SK-N-SH (cell line): ENCODE results near the gene MAP4K4. TPM values are rescaled to one million over a fixed set of nuclear protein-coding genes. Genes with fewer than 3 reads are reported as not detected.

Experiments used
- CTCF ChIA-PET: fragments of 300-600, 350-600 bp; formaldehyde crosslinking; extraction: SDS; loops from one replicate; lab custom pipeline; 2021; lab: Yijun Ruan, JAX
- POLR2A ChIA-PET: fragments of 350-600 bp; sonication (Branson Sonifier 250); formaldehyde crosslinking; extraction: SDS; loops from one replicate; lab custom pipeline; 2020; ENCODE audit warnings: antibody characterized with exemption, inconsistent platforms; lab: Yijun Ruan, JAX
- DNase-seq: peaks from one replicate; pipeline ENCODE4 v3.0.0; 2012
- H2AFZ ChIP-seq: fragments of 200-600 bp; sonication (generic); 2 replicates; pipeline ENCODE4 v1.8.1; 2016; ENCODE audit warnings: antibody characterized with exemption, mild to moderate bottlenecking, low read depth
- H3F3A ChIP-seq: fragments of 200-600 bp; sonication (generic); replicated peaks from 2 replicates; pipeline ENCODE3; 2016; ENCODE audit warnings: antibody characterized with exemption, mild to moderate bottlenecking; ENCODE audit not compliant: insufficient read depth
- H3K27ac ChIP-seq, 2 experiments: fragments of 200-500 bp in 1 of 2; fragments of 200-600 bp in 1 of 2; sonication (Bioruptor generic) in 1 of 2; sonication (generic), shearing (Covaris generic) in 1 of 2; 2 replicates each; pipeline versions ENCODE4 v1.5.1 to v1.6.1; 2014 to 2016; ENCODE audit warnings: low read depth in 2 of 2, inconsistent platforms in 1 of 2, low read length in 1 of 2, mild to moderate bottlenecking in 1 of 2, mixed read lengths in 1 of 2
- H3K27me3 ChIP-seq: fragments of 200-600 bp; sonication (generic), shearing (Covaris generic); 2 replicates; pipeline ENCODE4 v1.6.1; 2016; ENCODE audit warnings: mixed run types; ENCODE audit not compliant: insufficient read depth
- H3K36me3 ChIP-seq, 2 experiments: fragments of 200-500 bp in 1 of 2; fragments of 200-600 bp in 1 of 2; sonication (Bioruptor generic) in 1 of 2; sonication (generic) in 1 of 2; replicated peaks in 1 of 2; 2 replicates each; pipeline versions ENCODE3 to v1.5.1; 2014 to 2016; ENCODE audit warnings: low read length in 1 of 2, mild to moderate bottlenecking in 1 of 2; ENCODE audit not compliant: insufficient read depth in 2 of 2, control insufficient read depth in 1 of 2
- H3K4me1 ChIP-seq, 2 experiments: fragments of 200-500 bp in 1 of 2; fragments of 200-600 bp in 1 of 2; sonication (Bioruptor generic) in 1 of 2; sonication (generic), shearing (Covaris generic) in 1 of 2; 2 replicates each; pipeline versions ENCODE4 v1.5.1 to v1.6.1; 2014 to 2016; ENCODE audit warnings: low read depth in 1 of 2, low read length in 1 of 2, mixed run types in 1 of 2; ENCODE audit not compliant: insufficient read depth in 2 of 2, control insufficient read depth in 1 of 2
- H3K4me2 ChIP-seq: fragments of 200-600 bp; sonication (generic), shearing (Covaris generic); 2 replicates; pipeline ENCODE4 v1.6.1; 2017; ENCODE audit warnings: mixed run types
- H3K4me3 ChIP-seq, 2 experiments: fragments of 200-500 bp in 1 of 2; fragments of 200-600 bp in 1 of 2; sonication (Bioruptor generic) in 1 of 2; sonication (generic), shearing (Covaris generic) in 1 of 2; 2 replicates each; pipeline versions ENCODE4 v1.5.1 to v1.8.1; 2014 to 2016; ENCODE audit warnings: low read depth in 2 of 2, inconsistent platforms in 1 of 2, low read length in 1 of 2, mild to moderate bottlenecking in 1 of 2, mixed read lengths in 1 of 2, moderate library complexity in 1 of 2
- H3K79me2 ChIP-seq: fragments of 200-600 bp; sonication (generic); 2 replicates; pipeline ENCODE4 v1.8.1; 2017; ENCODE audit warnings: mild to moderate bottlenecking; ENCODE audit not compliant: insufficient read depth
- H3K9ac ChIP-seq: fragments of 200-600 bp; sonication (generic); 2 replicates; pipeline ENCODE4 v1.6.1; 2017; ENCODE audit warnings: mixed run types
- H3K9me2 ChIP-seq: fragments of 200-600 bp; sonication (generic); 2 replicates; pipeline ENCODE4 v1.6.1; 2017; ENCODE audit warnings: mixed run types
- H3K9me3 ChIP-seq: fragments of 200-600 bp; sonication (generic); 2 replicates; pipeline ENCODE4 v1.6.1; 2017; ENCODE audit warnings: mixed run types, mild to moderate bottlenecking, moderate library complexity
- H4K20me1 ChIP-seq: fragments of 200-600 bp; sonication (generic); 2 replicates; pipeline ENCODE4 v1.6.1; 2017; ENCODE audit warnings: mild to moderate bottlenecking, mixed run types; ENCODE audit not compliant: insufficient read depth
- CHD2 ChIP-seq: fragments of 150-350 bp; IDR thresholded peaks from 2 replicates; pipeline ENCODE4 v1.6.1; 2018; ENCODE audit warnings: low read length; ENCODE audit not compliant: partially characterized antibody
- CTCF ChIP-seq: fragments of 200-600 bp; sonication (generic); IDR thresholded peaks from 2 replicates; pipeline ENCODE4 v1.6.1; 2017; ENCODE audit warnings: antibody characterized with exemption, mild to moderate bottlenecking, moderate library complexity
- FOSL2 ChIP-seq: IDR thresholded peaks from 2 replicates; pipeline ENCODE4 v1.4.0; 2012; ENCODE audit warnings: low read depth, mild to moderate bottlenecking, moderate library complexity, borderline replicate concordance
- GATA2 ChIP-seq: sonication (generic); formaldehyde crosslinking; IDR thresholded peaks from 2 replicates; pipeline ENCODE4 v1.5.0; 2020; ENCODE audit warnings: mild to moderate bottlenecking, missing genetic modification reagents
- MAX ChIP-seq: IDR thresholded peaks from 2 replicates; pipeline ENCODE4 v1.4.0; 2012; ENCODE audit warnings: low read depth
- MEF2A ChIP-seq: IDR thresholded peaks from 2 replicates; pipeline ENCODE4 v1.4.0; 2012; ENCODE audit warnings: low read depth, borderline replicate concordance
- MXI1 ChIP-seq: IDR thresholded peaks from 2 replicates; pipeline ENCODE4 v1.6.1; 2012; ENCODE audit warnings: mild to moderate bottlenecking, low read depth, low read length, improper control_type of control experiment
- POLR2AphosphoS5 ChIP-seq: IDR thresholded peaks from 2 replicates; pipeline ENCODE4 v1.6.1; 2012; ENCODE audit warnings: low read depth, low read length
- RAD21 ChIP-seq: IDR thresholded peaks from 2 replicates; pipeline ENCODE4 v1.6.1; 2012; ENCODE audit warnings: mild to moderate bottlenecking, low read length
- RCOR1 ChIP-seq: fragments of 150-350 bp; IDR thresholded peaks from 2 replicates; pipeline ENCODE4 v1.6.1; 2017; ENCODE audit warnings: antibody characterized with exemption, low read length
- SMC3 ChIP-seq: IDR thresholded peaks from 2 replicates; pipeline ENCODE4 v1.6.1; 2012; ENCODE audit warnings: low read depth, low read length, improper control_type of control experiment
- USF1 ChIP-seq: IDR thresholded peaks from 2 replicates; pipeline ENCODE4 v1.4.0; 2012; ENCODE audit warnings: low read depth, borderline replicate concordance
- USF2 ChIP-seq: fragments of 150-350 bp; IDR thresholded peaks from 2 replicates; pipeline ENCODE4 v1.6.1; 2017; ENCODE audit warnings: antibody characterized with exemption, low read length, low read depth, borderline replicate concordance
- YY1 ChIP-seq: IDR thresholded peaks from 2 replicates; pipeline ENCODE4 v1.4.0; 2012; ENCODE audit warnings: low read depth, mild to moderate bottlenecking
- WGBS: methylation state at CpG from one replicate; pipeline ENCODE4 v1.1.6; 2017; ENCODE audit warnings: low lambda C conversion rate; 5-methylcytosine and 5-hydroxymethylcytosine counted together
- polyA plus RNA-seq, 3 experiments: library from polyadenylated mRNA; depleted of rRNA; stranded (reverse); fragments of >200 nt; gene quantifications; 2 replicates each; pipeline ENCODE4 v1.2.3, GENCODE V29; 2012

The MAP4K4 gene
- polyA plus RNA-seq, 1 of the 3 experiments (the other 2 are of a cell fraction): 72.9 TPM

- Histone ChIP-seq H3K9me3 (no peaks in the 10 kb centered on the region), H2AFZ (no peak overlapping the region), H3K4me2 (peak overlapping the region; percentile 56)
- no peak for DNase-seq
- TF ChIP-seq MEF2A: no peak
- no peak for TF ChIP-seq POLR2AphosphoS5
- TF ChIP-seq RCOR1: no peak
- no peak for TF ChIP-seq CHD2
- no peak for TF ChIP-seq RAD21
- TF ChIP-seq FOSL2: no peak
- no peak for TF ChIP-seq CTCF
- TF ChIP-seq USF2: no peak
- TF ChIP-seq USF1: no peak
- TF ChIP-seq SMC3: no peak
- TF ChIP-seq YY1: no peak
- no peak for TF ChIP-seq GATA2
- no peak for TF ChIP-seq MXI1
- TF ChIP-seq MAX: no peak
- TF ChIP-seq, all 33 proteins: peak for 0
- ChIA-PET POLR2A (no interaction called here), CTCF (interaction anchor here (0.6 to 1.5 kb wide), 6 partner anchors 9 to 121 kb away, joined by 3 to 5 read pairs (median 4); no protein-coding TSS in a partner anchor)
- peaks cover 0 to 3% of the 10 kb centered on the region in 2 experiments for H3K36me3 ChIP-seq
- H4K20me1 ChIP-seq: peaks cover 77% of the 10 kb centered on the region
- H3K4me1 ChIP-seq: peaks cover 28 to 53% of the 10 kb centered on the region in 2 experiments
- peak overlapping the region; percentile 10; the same call in 1 of the 2 replicates for H3K9ac ChIP-seq
- peaks cover 3% of the 10 kb centered on the region for H3F3A ChIP-seq
- no peak overlapping the region for H3K4me3 ChIP-seq
- WGBS: 37% methylated on average over 3 of the region's 3 CpGs
- H3K79me2 ChIP-seq: peaks cover 92% of the 10 kb centered on the region
- H3K27me3 ChIP-seq: no peaks in the 10 kb centered on the region
- H3K27ac ChIP-seq: peak overlapping the region; percentile 39 to 57
- no peaks in the 10 kb centered on the region for H3K9me2 ChIP-seq
These were observed 54.5 kb downstream of the MAP4K4 start for GRCh38 chr2:101751875-101752619.
